ENCODE results near the gene TNIK. TPM values are rescaled to one million over a fixed set of nuclear protein-coding genes. Genes with fewer than 3 reads are reported as not detected.

The TNIK gene
- total and polyA plus RNA-seq, 12 donors: 9.3 to 51.9 (median 35.1) TPM

DNA sequence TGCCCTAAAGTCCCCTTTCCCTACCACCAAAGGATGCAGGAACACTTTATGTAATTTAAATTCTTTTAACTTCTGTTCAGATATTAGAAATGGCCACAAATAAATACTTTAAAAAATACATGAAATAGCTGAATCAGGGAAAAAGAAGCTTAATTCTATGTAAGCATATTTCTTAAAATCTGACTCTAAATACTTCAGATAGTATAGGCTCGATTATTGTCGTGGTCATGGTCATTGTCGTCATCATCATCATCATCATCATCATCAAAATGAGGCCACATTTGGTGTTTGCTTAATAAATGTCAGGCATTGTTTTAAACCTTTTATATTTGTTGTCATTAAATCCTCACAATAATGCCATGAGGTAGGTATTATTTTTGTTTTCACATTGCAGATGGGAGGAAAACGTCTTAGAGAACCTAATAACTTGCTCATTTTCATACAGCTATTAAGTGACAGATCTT, 448.3 kb downstream of the TNIK start:
- TF ChIP-seq, protein P1, sequence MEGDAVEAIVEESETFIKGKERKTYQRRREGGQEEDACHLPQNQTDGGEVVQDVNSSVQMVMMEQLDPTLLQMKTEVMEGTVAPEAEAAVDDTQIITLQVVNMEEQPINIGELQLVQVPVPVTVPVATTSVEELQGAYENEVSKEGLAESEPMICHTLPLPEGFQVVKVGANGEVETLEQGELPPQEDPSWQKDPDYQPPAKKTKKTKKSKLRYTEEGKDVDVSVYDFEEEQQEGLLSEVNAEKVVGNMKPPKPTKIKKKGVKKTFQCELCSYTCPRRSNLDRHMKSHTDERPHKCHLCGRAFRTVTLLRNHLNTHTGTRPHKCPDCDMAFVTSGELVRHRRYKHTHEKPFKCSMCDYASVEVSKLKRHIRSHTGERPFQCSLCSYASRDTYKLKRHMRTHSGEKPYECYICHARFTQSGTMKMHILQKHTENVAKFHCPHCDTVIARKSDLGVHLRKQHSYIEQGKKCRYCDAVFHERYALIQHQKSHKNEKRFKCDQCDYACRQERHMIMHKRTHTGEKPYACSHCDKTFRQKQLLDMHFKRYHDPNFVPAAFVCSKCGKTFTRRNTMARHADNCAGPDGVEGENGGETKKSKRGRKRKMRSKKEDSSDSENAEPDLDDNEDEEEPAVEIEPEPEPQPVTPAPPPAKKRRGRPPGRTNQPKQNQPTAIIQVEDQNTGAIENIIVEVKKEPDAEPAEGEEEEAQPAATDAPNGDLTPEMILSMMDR (IDR thresholded peaks at IDR 0.05): no peak
- Histone ChIP-seq H3K27me3 (no peaks in the 10 kb centered on the region), H3K4me1 (no peaks in the 10 kb centered on the region), H3K9me3 (no peaks in the 10 kb centered on the region), H3K36me3 (no peaks in the 10 kb centered on the region), H3K4me3 (no peak overlapping the region), H3K27ac (no peak overlapping the region)
- 84 to 92% methylated on average over 4 of the region's 4 CpGs for WGBS, 2 donors
- ATAC-seq (no peak), DNase-seq (no peak)
- intact Hi-C loops (cut with DNase I): no loop called here

Small RNA genes lying within 50 kb of the gene (microRNA-seq; reads per million reads assigned to microRNA genes)
- 0 reads per million in 2 donors for gene MIR569
